H1 (cell line): ENCODE measurements around the gene ABCA5. TPM values are rescaled to one million over a fixed set of nuclear protein-coding genes. Genes with fewer than 3 reads are reported as not detected.

Experiments used
- CTCF ChIA-PET: fragments of 300-600 bp; sonication (Branson Sonifier 250); formaldehyde crosslinking; loops from one replicate; lab custom pipeline; 2021; ENCODE audit not compliant: partially characterized antibody; lab: Charles Lee
- POLR2A ChIA-PET: fragments of 300-600 bp; sonication (Branson Sonifier 250); formaldehyde crosslinking; loops from one replicate; lab custom pipeline; 2021; ENCODE audit warnings: inconsistent platforms; ENCODE audit not compliant: partially characterized antibody; lab: Charles Lee
- DNase-seq, 2 experiments: peaks; one replicate each; pipeline versions ENCODE4 v3.0.0 to v3.0.0-alpha.2; 2010 to 2022; ENCODE audit warnings: low spot score in 2 of 2, low read depth in 1 of 2, mixed read lengths in 1 of 2
- FAIRE-seq: peaks from 2 replicates; lab custom pipeline; 2011; peaks lifted over from hg19 to GRCh38; lab: Jason Lieb, UNC
- H2AFZ ChIP-seq: 2 replicates; pipeline ENCODE4 v1.8.1; 2012; ENCODE audit warnings: low read length, inconsistent platforms
- H2AK5ac ChIP-seq: 2 replicates; pipeline ENCODE4 v1.6.1; 2013; ENCODE audit warnings: low read depth, low read length
- H2BK120ac ChIP-seq: replicated peaks from 2 replicates; pipeline ENCODE3; 2013; ENCODE audit warnings: low read depth, low read length, inconsistent platforms
- H2BK12ac ChIP-seq: 2 replicates; pipeline ENCODE4 v1.6.1; 2013; ENCODE audit warnings: low read depth, low read length
- H2BK15ac ChIP-seq: 2 replicates; pipeline ENCODE4 v1.6.1; 2013; ENCODE audit warnings: low read length
- H2BK20ac ChIP-seq: 2 replicates; pipeline ENCODE4 v1.6.1; 2013; ENCODE audit warnings: low read length
- H2BK5ac ChIP-seq: 2 replicates; pipeline ENCODE4 v1.6.1; 2013; ENCODE audit warnings: low read depth, low read length
- H3K14ac ChIP-seq: 2 replicates; pipeline ENCODE4 v1.6.1; 2013; ENCODE audit warnings: inconsistent platforms; ENCODE audit not compliant: insufficient read length
- H3K18ac ChIP-seq: 2 replicates; pipeline ENCODE4 v1.6.1; 2013; ENCODE audit warnings: low read length; ENCODE audit errors: extremely low read depth
- H3K23ac ChIP-seq: 2 replicates; pipeline ENCODE4 v1.6.1; 2013; ENCODE audit warnings: inconsistent platforms; ENCODE audit not compliant: insufficient read length
- H3K23me2 ChIP-seq: 2 replicates; pipeline ENCODE4 v1.6.1; 2013; ENCODE audit warnings: low read depth, low read length
- H3K27ac ChIP-seq: 2 replicates; pipeline ENCODE4 v1.6.1; 2011; ENCODE audit warnings: low read depth, low read length, inconsistent platforms
- H3K27me3 ChIP-seq, 4 experiments: replicated peaks in 1 of 4; 1 replicate in 1 of 4; 2 replicates in 3 of 4; pipeline versions ENCODE4 v1.6.1 to v1.8.1; 2011 to 2013; ENCODE audit warnings: low read length in 3 of 4, mild to moderate bottlenecking in 3 of 4, inconsistent platforms in 2 of 4, mixed read lengths in 2 of 4, moderate library complexity in 1 of 4; ENCODE audit not compliant: control insufficient read depth in 3 of 4, insufficient read depth in 3 of 4; ENCODE audit errors: extremely low read depth in 1 of 4
- H3K36me3 ChIP-seq, 4 experiments: 2 replicates each; pipeline versions ENCODE4 v1.6.1 to v1.8.1; 2011 to 2013; ENCODE audit warnings: mild to moderate bottlenecking in 4 of 4, low read length in 3 of 4, moderate library complexity in 2 of 4, control low read depth in 1 of 4, inconsistent platforms in 1 of 4; ENCODE audit not compliant: insufficient read depth in 4 of 4, control insufficient read depth in 2 of 4
- H3K4ac ChIP-seq: replicated peaks from 2 replicates; pipeline ENCODE3; 2013; ENCODE audit warnings: low read length, low read depth, mixed read lengths, inconsistent platforms; ENCODE audit not compliant: insufficient read length
- H3K4me1 ChIP-seq, 4 experiments: replicated peaks in 1 of 4; 1 replicate in 1 of 4; 2 replicates in 3 of 4; pipeline versions ENCODE4 v1.6.1 to v1.8.1; 2011 to 2013; ENCODE audit warnings: low read length in 3 of 4, inconsistent platforms in 2 of 4, mixed read lengths in 1 of 4; ENCODE audit not compliant: insufficient read depth in 4 of 4, control insufficient read depth in 3 of 4
- H3K4me2 ChIP-seq, 2 experiments: 2 replicates each; pipeline versions ENCODE4 v1.6.1 to v1.8.1; 2011 to 2013; ENCODE audit warnings: low read depth in 2 of 2, low read length in 2 of 2, control low read depth in 1 of 2, inconsistent platforms in 1 of 2, mild to moderate bottlenecking in 1 of 2; ENCODE audit not compliant: insufficient read depth in 1 of 2
- H3K4me3 ChIP-seq, 4 experiments: fragments of 200-600, 300-600 bp in 1 of 4; sonication (generic), shearing (Covaris generic), sonication (Bioruptor Twin) in 1 of 4; 2 replicates each; pipeline versions ENCODE4 v1.5.1 to v1.8.1; 2011 to 2016; ENCODE audit warnings: low read length in 4 of 4, low read depth in 3 of 4, control low read depth in 2 of 4, inconsistent platforms in 2 of 4, mild to moderate bottlenecking in 2 of 4, mixed read lengths in 1 of 4, moderate library complexity in 1 of 4; ENCODE audit not compliant: insufficient read depth in 2 of 4; ENCODE audit errors: extremely low read depth in 1 of 4
- H3K56ac ChIP-seq: replicated peaks from 2 replicates; pipeline ENCODE3; 2013; ENCODE audit warnings: low read depth, mild to moderate bottlenecking, mixed read lengths, low read length, inconsistent platforms; ENCODE audit not compliant: insufficient read length
- H3K79me1 ChIP-seq: 2 replicates; pipeline ENCODE4 v1.6.1; 2013; ENCODE audit warnings: low read depth, low read length, control low read depth
- H3K79me2 ChIP-seq, 2 experiments: 2 replicates each; pipeline versions ENCODE4 v1.6.1 to v1.8.1; 2012 to 2013; ENCODE audit warnings: low read length in 2 of 2, mild to moderate bottlenecking in 2 of 2, inconsistent platforms in 1 of 2; ENCODE audit not compliant: insufficient read depth in 2 of 2, control insufficient read depth in 1 of 2
- H3K9ac ChIP-seq, 4 experiments: replicated peaks in 1 of 4; 1 replicate in 1 of 4; 2 replicates in 3 of 4; pipeline versions ENCODE4 v1.6.1 to v1.8.1; 2011 to 2013; ENCODE audit warnings: low read depth in 3 of 4, low read length in 3 of 4, control low read depth in 2 of 4, mild to moderate bottlenecking in 2 of 4, moderate library complexity in 2 of 4, inconsistent platforms in 1 of 4; ENCODE audit errors: extremely low read depth in 1 of 4
- H3K9me3 ChIP-seq, 2 experiments: 2 replicates each; pipeline versions ENCODE4 v1.6.1 to v1.8.1; 2012 to 2013; ENCODE audit warnings: mild to moderate bottlenecking in 2 of 2, moderate library complexity in 2 of 2, control low read depth in 1 of 2, inconsistent platforms in 1 of 2, low read depth in 1 of 2, low read length in 1 of 2, mixed read lengths in 1 of 2; ENCODE audit not compliant: insufficient read depth in 2 of 2
- H4K20me1 ChIP-seq, 2 experiments: replicated peaks in 1 of 2; 2 replicates each; pipeline versions ENCODE3 to v1.8.1; 2011 to 2013; ENCODE audit warnings: inconsistent platforms in 2 of 2, low read length in 2 of 2, mild to moderate bottlenecking in 1 of 2; ENCODE audit not compliant: insufficient read depth in 2 of 2, control insufficient read depth in 1 of 2
- H4K5ac ChIP-seq: 2 replicates; pipeline ENCODE4 v1.6.1; 2013; ENCODE audit warnings: low read length, low read depth, mixed read lengths, inconsistent platforms; ENCODE audit not compliant: insufficient read length
- H4K8ac ChIP-seq: 2 replicates; pipeline ENCODE4 v1.8.0; 2013; ENCODE audit warnings: mild to moderate bottlenecking, moderate library complexity, low read length, inconsistent platforms; ENCODE audit not compliant: insufficient read depth; ENCODE audit errors: extremely low read depth
- H4K91ac ChIP-seq: replicated peaks from 2 replicates; pipeline ENCODE3; 2013; ENCODE audit warnings: low read length, mixed read lengths, inconsistent platforms; ENCODE audit not compliant: insufficient read length
- BCL11A ChIP-seq, 2 experiments: IDR thresholded peaks; one replicate each; pipeline ENCODE4 v1.6.1; 2011; ENCODE audit warnings: low read depth in 2 of 2, low read length in 2 of 2, mild to moderate bottlenecking in 2 of 2
- CHD1 ChIP-seq: IDR thresholded peaks from 2 replicates; pipeline ENCODE4 v1.6.1; 2012; ENCODE audit warnings: low read depth, low read length, improper control_type of control experiment
- FOSL1 ChIP-seq: IDR thresholded peaks from 2 replicates; pipeline ENCODE4 v1.6.1; 2011; ENCODE audit warnings: mild to moderate bottlenecking, low read depth, low read length, moderate library complexity; ENCODE audit not compliant: insufficient read depth
- GTF2F1 ChIP-seq: IDR thresholded peaks from 2 replicates; pipeline ENCODE4 v1.6.1; 2012; ENCODE audit warnings: low read depth, low read length, improper control_type of control experiment, borderline replicate concordance
- MAX ChIP-seq: IDR thresholded peaks from 2 replicates; pipeline ENCODE4 v1.6.1; 2012; ENCODE audit warnings: inconsistent platforms
- RXRA ChIP-seq: IDR thresholded peaks from 2 replicates; pipeline ENCODE4 v1.6.1; 2011; ENCODE audit warnings: low read depth, mild to moderate bottlenecking, low read length, moderate library complexity; ENCODE audit not compliant: insufficient read depth
- TBP ChIP-seq: IDR thresholded peaks from 2 replicates; pipeline ENCODE4 v1.6.1; 2011; ENCODE audit warnings: low read depth, low read length, improper control_type of control experiment
- WGBS, 2 experiments: shearing (Covaris generic) in 1 of 2; methylation state at CpG; one replicate each; pipeline versions ENCODE4 v1.1.6 to v1.1.7; 2013 to 2015; ENCODE audit warnings: low lambda C conversion rate in 2 of 2, mixed read lengths in 2 of 2, inconsistent platforms in 1 of 2, low coverage in 1 of 2, missing lambda C conversion rate in 1 of 2; ENCODE audit not compliant: insufficient replicate concordance in 2 of 2, insufficient coverage in 1 of 2, insufficient read length in 1 of 2; ENCODE audit errors: extremely low coverage in 1 of 2, missing lambda C conversion rate in 1 of 2; 5-methylcytosine and 5-hydroxymethylcytosine counted together
- polyA plus RNA-seq, 7 experiments: library from polyadenylated mRNA; depleted of rRNA in 3 of 7; stranded (reverse) in 5 of 7; unstranded in 2 of 7; fragments of >200 nt in 5 of 7; fragments of 200-250 nt in 2 of 7; gene quantifications; 1 replicate in 5 of 7; 2 replicates in 1 of 7; 4 replicates in 1 of 7; pipeline versions ENCODE4 v1.2.1 to v1.2.3, GENCODE V29; 2011 to 2013; ENCODE audit warnings: missing spikeins in 2 of 7, mixed read lengths in 2 of 7
- total RNA-seq: library from RNA; stranded (reverse); fragmentation: NEBNext Ultra II Directional; extraction: Animal tissue kit (Norgen Biotek cat#: 25700); gene quantifications from 2 replicates; pipeline ENCODE4 v1.2.1, GENCODE V29; 2021

Gene ABCA5
- total and polyA plus RNA-seq, 2 of the 8 experiments (the other 6 are each of a cell fraction or from before 2014, with no cell fraction given): 1.3 to 4.1 TPM

GRCh38 chr17:69228576-69228975 lies 98.4 kb downstream of the ABCA5 start, which contains the start of gene ABCA10:
Gene ABCA10, minus strand, starts transcription at chr17:69228824. Its CDS starts 3,466 bp downstream, at chr17:69225358.
- Histone ChIP-seq H2BK15ac (no peak within 1 kb of the TSS), H3K79me1 (no peaks in the 10 kb centered on the region), H3K27me3 (no peaks in the 10 kb centered on the region), H3K36me3 (no peaks in the 10 kb centered on the region), H3K9me3 (no peaks in the 10 kb centered on the region), H2BK12ac (no peak within 1 kb of the TSS), H4K91ac (no peak within 1 kb of the TSS), H3K4ac (no peak within 1 kb of the TSS), H2BK5ac (no peak within 1 kb of the TSS), H3K27ac (no peak within 1 kb of the TSS), H2BK120ac (no peak within 1 kb of the TSS), H3K18ac (no peak within 1 kb of the TSS), H3K23me2 (no peaks in the 10 kb centered on the region), H2AK5ac (no peak within 1 kb of the TSS), H4K20me1 (no peaks in the 10 kb centered on the region), H2AFZ (no peak within 1 kb of the TSS), H3K14ac (no peak within 1 kb of the TSS), H3K4me1 (no peaks in the 10 kb centered on the region), H4K8ac (no peak within 1 kb of the TSS), H3K4me2 (no peak within 1 kb of the TSS), H3K79me2 (no peaks in the 10 kb centered on the region), H2BK20ac (no peak within 1 kb of the TSS), H4K5ac (no peak within 1 kb of the TSS), H3K4me3 (no peak within 1 kb of the TSS), H3K9ac (no peak within 1 kb of the TSS), H3K23ac (no peak within 1 kb of the TSS), H3K56ac (no peak within 1 kb of the TSS)
- ChIA-PET POLR2A (no interaction called here), CTCF (interaction anchor here (2.4 kb wide), 1 partner anchor 451 kb away, joined by 9 read pairs; no protein-coding TSS in a partner anchor)
- DNase-seq (no peak), FAIRE-seq (no peak)
- TF ChIP-seq FOSL1: no peak
- TF ChIP-seq MAX: no peak
- no peak for TF ChIP-seq GTF2F1
- TF ChIP-seq TBP: no peak
- TF ChIP-seq RXRA: no peak
- TF ChIP-seq BCL11A (IDR thresholded peaks at IDR 0.05; ENCODE audit: low read depth in 2 of 2, low read length in 2 of 2): no peak
- no peak for TF ChIP-seq CHD1
- WGBS, 2 experiments: 81% methylated on average over 1 of the region's 1 CpG; no CpG with 5 or more reads in 1 of the 2 experiments
